ENCODE measurements around the gene PRLR.

GRCh38 chr5:35240892-35241291 lies 10.6 kb upstream of the PRLR start:
- TF ChIP-seq ZNF274 (IDR thresholded peaks at IDR 0.05; ENCODE audit: low read depth, low read length) (no peak), SUZ12 (IDR thresholded peaks at IDR 0.05; ENCODE audit: extremely low read depth, insufficient read depth, insufficient read length) (no peak), YY1 (IDR thresholded peaks at IDR 0.05; ENCODE audit: insufficient read depth, insufficient read length) (no peak)
